GM21515 (cell line): ENCODE results near the gene CREBBP.

Source experiments
- ATAC-seq: cut with Tn5 transposase; IDR thresholded peaks from one replicate; pipeline ENCODE4 v1.9.1; 2021; ENCODE audit not compliant: unreplicated experiment

CREBBP gene

DNA sequence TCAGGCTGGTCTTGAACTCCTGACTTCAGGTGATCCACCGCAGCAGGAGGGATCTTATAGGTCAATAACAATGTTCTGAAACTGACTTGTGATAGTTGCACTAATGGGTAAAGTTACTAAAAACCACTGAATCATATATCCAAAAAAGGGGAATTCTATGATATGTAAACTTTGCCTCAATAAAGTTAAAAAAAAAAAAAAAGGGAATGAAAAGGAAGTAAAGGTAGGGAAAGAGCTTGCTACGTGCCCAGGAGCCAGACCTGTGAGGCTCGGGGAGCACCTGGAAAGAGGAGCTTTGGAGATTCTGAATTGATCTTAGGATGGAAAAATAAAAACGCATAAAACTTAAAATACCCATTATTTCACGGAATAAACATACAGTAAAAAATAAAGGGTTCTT lies 142.4 kb downstream of the CREBBP start:
- ATAC-seq = no peak

DNA sequence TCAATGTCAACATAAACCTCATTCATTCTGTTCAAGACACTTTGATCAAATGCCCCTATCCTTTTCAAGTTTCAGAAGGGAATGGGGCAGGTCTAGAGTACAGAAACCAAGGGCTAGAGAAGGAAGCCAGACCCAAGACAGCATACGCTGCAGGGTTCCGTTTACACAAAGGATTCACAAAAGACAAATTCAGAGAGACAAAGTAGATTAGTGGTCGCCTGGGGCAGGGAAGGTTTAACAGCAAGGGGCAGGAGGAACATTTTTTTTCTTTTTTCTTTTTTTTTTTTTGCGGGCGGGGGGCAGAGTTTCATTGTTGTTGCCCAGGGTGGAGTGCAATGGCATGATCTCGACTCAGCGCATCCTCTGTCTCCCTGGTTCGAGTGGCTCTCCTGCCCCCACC lies 143.3 kb downstream of the CREBBP start:
- ATAC-seq = no peak

DNA sequence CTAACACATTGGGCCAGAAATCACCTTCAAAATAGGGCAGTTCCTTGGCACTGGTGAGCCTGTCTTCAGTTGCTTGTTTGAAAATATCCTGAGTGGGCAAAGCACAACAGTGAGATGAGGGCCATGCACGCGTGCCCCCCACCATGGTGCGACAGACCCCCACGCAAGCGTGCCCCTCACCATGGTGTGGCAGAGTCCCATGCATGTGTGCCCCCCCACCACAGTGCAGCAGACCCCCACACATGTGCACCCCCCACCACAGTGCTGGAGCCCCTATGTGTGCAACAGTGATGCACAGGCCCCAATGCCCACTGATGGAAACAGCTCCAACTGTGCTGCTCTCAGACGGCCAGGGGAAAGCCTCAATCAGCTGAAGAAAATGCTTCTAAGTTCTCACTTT lies 144.4 kb downstream of the CREBBP start:
- ATAC-seq = no peak

DNA sequence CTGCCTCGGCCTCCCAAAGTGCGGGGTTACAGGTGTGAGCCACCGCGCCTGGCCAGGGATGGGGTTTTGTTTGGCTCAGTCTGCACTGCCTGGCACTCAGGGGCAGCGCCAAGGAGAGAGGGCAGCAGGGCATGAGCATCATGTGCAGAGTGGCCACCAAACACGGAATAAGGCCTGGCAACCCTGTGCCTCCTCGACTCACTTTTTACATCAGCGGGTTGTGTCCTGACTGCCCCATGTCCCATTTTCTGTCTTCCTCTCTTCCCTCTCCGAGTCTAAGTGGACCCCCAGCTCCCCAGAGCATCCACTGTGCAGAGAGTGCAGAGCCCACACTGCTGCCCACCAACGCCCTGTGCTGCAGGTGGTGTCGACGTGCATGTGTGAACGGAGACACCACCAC lies 145.0 kb downstream of the CREBBP start:
- no peak for ATAC-seq

DNA sequence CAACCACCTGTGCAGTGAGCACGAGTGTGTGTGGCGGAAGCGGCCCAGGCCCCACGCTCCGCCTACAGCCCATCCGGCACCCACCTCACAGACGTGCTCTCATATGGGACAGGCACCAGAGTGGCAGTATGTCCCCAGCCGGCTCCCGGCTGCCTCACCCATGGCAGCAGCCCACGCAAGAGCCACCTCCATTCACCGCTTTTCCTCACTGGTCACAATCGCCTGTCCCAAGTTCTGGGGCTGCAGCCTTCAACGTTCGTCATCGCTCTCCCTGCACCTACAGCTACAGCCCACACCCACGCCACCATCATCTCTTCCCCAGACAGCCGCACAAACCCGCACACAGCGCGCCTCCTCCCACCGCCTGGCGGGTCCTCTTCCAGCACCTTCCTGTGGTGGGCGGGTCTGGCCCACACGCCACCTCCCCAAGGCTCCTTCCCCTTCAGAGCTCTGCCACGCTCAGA lies 145.7 kb downstream of the CREBBP start:
- ATAC-seq = no peak

DNA sequence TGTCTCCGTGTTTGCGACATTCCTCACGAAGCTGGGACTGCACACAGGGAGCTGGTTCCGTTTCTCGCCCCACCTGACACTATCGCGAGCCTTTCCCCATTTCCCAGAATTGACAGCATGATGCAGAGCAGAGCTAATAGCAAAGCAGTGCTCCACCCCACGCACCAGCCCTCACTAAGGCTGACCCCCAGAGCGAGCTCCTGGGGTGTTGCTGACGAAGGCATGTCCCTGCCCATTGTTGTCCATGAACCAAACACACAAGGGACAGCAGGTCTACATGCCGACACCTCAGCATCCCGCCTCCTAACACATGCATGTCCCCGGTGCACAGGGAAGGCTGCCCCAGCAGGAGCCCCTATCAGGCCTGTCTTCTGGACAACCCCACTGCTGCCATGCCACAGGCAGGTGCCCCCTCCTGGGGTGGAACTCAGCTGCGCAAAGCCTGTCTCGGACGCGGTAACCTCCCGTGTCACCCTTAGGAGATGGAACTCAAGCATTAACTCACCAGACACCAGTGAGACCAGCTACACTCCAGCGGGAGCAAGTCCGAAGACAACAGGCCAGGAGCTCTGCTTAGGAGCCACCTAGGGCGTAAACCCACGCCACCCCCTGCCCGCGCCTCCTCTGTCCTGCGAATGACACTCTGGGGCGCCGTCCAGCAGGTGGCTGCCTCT lies 146.3 kb downstream of the CREBBP start:
- no peak for ATAC-seq

DNA sequence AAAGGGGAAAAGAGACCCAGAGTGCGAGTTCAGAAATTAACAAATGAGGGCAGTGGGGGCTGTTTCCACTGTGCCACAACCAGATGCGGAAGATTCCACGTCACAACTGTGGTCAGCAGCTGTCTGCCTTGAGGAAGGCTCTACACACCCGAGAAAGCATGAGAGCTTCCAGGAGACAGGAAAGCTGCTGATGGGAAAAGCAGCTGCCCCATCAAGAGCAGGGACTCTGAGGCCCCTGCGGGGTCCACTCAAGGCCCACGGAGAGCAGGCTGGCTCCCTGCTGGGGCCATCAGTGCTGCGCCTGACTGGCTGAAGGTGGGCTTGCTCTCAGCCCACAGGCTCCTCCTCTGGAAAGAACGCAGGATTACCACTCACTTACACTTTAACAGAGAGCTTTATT lies 148.3 kb downstream of the CREBBP start:
- ATAC-seq = no peak

DNA sequence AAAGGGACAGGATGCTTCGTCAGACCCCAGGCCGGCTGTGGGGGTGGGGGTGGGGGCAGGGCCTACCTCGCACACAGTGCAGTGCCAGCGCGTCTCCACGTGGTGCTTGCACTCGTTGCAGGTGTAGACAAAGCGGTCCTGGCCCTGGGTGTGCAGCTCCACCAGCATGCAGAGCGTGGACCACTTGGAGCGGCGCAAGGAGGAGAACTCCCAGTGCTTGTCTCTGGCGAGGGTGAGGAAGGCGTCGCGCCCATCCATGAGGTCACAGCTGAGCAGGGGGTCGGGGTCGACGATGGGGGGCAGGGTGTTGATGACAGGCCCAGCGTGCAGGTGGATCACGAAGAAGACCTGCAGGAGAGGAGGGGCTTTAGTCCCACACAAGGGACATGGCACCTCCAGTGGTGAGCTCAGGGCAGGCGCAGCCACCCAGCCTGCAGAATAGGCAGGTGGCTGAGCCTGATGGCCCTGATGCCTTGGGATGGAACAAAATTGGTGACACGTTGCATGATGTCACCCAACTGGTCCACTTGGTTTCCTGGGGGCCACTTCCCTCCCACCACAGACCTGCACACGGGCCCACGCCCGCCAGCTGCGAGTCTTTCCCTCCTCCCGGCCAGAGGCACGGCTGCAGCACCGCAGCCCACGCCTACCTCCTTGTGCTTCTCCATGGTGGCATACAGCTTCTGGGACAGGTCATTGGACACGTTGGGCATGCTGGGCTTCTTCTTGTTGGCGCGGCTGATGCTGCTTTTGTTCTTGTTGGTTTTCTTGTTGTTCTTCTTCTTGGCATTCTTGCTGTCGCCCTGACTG lies 149.2 kb downstream of the CREBBP start:
- no peak for ATAC-seq

DNA sequence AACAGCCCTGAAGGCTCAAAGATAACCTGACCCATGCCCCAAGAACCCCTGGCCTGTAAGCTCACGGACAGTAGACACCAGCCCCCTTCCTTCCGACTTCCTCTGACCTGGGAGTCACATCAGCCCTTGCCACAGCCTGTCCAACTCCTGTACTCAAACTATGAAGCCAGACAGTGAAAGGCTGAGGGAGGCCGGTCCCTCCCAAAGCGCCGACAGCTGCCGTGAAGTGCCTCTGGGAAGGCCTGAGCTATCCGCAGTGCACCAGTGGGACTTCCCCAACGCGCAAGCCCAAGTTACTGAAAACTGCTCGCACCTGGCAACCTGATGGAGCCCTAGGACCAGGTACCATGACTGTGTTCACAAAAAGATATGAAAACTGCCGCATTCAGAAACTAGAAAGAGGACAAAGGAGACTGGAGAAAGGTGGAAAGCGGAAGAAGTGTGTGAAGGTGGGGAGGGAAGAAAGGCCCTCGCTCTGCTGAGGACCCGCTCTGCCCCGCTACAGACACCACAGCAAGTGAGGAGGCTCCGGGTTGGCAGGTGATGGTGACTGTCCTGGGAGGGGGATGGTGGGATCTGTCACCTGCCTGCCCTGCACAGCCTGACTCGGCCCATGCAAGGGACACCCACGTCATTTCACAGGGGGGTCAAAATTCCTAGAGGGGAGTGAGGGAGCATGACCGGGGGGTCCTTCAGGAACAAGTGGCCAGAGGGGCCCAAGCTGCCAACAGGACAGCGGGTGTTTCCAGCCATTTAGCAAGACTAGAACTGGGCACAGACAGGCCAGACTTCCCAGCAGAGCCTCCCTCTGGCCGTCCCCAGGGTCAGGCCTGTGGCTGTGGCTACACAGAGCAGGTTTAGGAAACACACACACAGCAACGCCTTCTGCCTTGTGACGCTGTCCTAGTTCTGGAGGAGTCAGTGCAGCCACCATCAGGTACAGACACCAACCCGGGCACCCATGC lies 150.1 kb downstream of the CREBBP start:
- ATAC-seq = no peak

DNA sequence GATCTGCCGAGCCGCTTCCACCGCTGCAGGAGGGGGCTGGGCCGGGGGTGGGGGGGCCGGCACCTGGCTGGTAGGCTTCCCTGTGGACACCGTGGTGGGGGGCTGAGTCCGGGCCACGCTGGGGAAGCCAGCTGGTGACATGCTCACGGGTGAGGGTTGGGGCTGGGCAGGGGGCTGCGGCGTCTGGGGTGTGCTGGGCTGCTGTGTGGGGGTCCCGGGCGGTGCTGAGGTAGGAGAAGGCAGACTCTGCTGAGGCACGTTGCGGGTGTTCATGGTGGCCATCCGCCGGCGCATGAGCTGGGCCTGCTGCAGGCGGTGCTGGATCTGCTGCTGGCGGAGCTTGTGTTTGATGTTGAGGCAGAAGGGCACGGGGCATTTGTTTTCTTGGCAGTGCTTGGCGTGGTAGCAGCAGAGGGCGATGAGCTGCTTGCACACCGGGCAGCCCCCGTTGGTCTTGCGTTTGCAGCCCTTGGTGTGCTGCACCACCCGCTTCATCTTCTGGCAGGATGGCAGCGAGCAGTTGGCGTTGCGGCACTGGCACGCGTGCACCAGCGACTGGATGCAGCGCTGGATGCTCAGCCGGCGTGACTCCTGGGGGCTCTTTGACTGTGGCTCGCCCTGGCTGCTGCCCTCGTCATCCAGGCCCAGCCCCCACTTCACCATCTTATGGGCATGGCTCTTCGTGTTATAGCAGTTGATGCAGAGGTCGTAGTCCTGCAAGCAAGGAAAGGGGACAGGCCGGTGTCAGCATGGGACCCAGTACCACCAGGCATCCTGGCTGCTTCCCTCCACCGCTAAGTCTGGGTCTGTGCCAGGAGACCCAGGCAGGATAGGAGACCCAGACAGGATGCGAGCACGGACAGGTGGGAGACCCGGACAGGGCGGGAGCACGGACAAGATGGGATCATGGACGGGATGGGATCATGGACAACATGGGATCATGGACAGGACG lies 151.1 kb downstream of the CREBBP start:
- no peak for ATAC-seq

DNA sequence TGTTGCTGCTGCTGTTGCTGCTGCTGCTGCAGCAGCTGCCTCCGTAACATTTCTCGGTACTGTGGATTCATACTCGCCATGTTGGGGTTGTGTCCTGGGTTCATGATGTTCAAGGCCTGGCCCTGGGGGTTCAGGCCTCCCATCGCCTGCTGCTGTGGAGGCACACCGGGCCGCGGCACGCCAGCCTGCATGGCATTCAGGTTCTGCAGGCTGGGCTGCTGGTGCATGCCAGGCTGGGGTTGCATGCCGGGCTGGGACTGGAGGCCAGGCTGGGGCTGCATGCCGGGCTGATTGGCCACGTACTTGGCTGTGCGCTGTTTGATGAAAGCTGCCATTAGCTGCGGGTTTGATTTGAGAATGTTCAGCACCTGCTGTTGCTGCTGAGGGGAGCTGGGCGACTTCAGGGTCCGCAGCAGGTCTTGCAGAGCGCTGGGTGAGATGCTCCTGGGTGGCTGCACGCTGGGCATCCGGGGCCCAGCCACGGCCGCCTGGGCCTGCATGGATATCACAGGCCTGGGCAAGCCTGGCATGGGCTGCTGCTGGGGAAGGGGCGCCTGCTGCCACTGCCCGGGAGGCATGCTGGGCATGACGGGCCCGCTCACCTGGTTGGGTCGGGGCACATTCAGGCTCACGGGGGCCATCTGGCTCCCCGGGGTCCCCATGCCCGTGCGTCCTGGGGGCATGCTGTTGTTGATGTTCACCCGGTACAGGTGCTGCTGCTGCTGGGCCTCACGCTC lies 151.9 kb downstream of the CREBBP start:
- no peak for ATAC-seq

DNA sequence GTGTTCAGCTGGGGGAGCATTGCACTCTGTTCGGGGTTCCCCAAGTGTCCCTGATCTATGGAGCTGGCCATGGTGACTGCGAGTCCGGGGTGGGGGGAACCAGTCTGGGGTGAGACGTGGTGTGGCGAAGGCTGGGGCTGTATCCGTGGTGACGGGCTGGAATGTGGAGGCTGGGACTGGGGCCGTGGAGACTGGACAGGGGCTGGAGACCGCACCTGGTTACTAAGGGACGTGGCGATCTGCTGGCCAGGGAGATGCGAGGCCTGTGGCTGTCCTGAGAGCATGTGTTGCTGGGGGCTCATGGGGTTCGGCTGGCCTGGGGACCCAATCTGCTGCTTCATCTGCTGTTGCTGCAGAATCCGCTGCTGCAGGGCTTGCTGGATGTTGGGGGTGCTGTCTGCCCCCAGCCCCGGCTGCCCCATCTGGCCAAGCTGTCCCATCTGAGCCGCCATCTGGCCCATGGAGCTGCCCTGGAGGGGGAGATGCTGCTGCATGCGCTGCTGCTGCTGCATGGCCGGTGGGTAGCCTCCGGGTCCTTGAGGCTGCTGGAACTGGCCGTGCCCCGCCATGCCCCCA lies 152.6 kb downstream of the CREBBP start:
- ATAC-seq = no peak

DNA sequence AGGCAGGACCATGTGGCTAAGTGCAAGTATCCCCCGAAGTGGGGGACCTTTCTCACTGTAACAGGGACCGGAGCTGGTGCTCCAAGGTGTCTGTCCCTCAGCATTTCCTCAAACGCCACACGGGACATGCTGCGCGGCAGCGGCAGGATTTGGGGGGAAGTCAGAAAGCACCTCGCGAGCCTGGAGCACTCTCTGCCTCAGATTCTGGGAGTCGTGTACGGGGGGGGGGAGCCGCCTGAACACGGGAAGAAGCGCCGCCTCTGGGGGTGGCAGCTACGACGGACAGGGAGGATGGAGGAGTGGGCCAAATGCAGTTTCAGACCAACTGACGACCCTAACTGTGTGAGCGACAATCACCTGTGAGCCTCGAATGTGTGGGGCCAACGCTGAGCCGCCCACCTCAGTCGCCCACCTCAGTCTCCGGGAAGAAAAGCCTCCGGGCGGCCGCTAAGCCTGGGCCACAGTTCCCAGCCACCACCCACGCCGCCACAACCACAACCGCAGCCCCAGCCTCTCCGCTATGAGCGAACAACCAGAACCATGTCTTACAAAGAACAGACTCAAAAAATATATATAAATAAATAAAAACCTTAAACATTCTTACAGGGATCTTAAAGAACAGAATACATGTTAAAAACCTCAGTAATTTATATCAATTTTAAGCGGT lies 154.4 kb downstream of the CREBBP start:
- no peak for ATAC-seq

DNA sequence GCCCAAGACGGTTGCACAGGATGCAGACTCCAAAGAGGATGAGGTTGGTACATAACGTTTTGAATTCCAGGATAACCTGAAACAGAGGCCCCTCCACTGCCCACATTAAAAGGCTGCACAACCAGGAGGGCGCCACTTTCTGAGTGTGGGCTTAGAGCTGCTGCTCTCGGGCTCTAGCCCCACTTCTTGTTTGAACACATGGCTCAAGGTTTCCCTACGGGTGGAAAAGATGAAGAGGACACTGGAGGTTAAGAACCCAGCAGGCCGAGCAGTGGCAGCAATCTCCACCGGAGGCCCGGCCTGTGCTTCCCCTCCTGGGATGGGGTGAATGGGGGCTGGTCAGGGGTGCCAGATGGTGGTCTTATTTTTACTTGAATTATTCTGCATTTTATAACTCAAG lies 155.2 kb downstream of the CREBBP start:
- ATAC-seq = no peak

DNA sequence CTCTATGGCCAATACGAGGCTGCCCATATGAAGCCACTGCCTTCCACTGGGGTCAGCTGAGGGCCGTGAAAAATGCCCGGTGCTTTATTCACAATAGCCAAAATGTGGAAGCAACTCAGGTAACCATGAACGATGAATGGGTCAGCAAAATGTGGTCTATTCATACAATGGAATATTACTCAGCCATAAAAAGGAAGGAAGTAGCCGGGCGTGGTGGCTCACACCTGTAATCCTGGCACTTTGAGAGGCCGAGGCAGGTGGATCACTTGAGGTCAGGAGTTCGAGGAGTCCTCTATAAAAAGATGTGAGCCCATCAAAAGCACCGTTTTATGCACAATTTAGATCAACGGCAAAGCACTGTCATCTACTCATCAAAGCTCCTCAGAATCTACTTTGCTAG lies 158.0 kb downstream of the CREBBP start:
- no peak for ATAC-seq

DNA sequence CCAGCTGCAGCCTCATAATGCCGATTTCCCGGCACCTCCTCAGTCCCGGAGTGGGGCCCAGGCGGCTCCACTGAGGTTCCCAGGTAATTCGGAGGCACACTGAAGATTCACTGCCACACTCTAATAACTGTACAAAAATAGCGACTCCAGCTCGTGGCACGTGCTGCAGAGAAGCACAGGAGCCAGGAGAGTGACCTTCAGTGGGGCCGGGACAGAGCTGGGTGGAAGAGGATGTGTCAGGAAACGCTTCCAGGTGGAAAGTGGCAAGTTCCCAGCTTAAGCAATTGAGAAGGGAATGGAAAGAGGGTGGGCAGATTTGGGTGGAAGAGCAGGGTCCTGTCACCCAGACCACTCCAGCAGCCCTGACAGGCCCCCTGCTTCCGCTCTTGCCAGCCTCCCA lies 160.1 kb downstream of the CREBBP start:
- no peak for ATAC-seq

DNA sequence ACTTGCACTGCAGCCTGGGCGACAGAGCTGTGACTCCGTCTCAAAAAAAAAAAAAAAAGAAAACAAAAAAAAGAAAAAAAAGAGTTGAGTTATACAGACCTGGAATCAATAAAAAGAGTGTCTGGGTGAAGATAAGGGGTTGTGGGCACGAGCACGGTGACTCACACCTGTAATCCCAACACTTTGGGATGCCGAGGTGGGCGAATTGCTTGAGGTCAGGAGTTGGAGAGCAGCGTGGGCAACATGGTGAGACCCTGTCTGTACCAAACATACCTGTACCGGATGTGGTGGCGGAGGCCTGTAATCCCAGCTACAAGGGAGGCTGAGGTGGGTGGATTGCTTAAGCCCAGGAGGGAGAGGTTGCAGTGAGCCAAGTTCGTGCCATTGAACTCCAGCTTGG lies 161.9 kb downstream of the CREBBP start:
- ATAC-seq = no peak

DNA sequence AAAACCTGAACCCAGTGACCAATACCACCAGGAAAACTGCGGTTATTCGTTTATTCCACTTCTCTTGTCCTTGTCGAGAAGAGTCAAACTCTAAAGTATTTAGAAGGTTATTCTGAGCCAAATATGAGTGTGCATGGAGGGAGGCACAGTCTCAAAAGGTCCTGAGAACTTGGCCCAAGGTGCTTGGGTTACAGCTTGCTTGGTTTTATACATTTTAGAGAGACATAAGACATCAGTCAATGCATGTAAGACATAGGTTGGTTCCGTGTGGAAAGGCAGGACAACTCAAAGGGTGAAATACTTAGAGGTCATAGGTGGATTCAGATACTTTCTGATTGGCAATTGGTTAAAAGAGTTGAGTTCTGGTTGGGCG lies 162.5 kb downstream of the CREBBP start:
- no peak for ATAC-seq
